Caco-2 (cell line): ENCODE results near the gene TLR2. TPM values are rescaled to one million over a fixed set of nuclear protein-coding genes. Genes with fewer than 3 reads are reported as not detected.

Experiments used
- Bru-seq: library from RNA; stranded (reverse); fragments of 400-500 nt; gene quantifications from one replicate; lab custom pipeline; 2021; lab: Mats Ljungman, UMichigan
- BruChase-seq, 2 experiments: library from RNA; stranded (reverse); fragments of 400-500 nt; gene quantifications; one replicate each; lab custom pipeline; 2021; lab: Mats Ljungman, UMichigan
- BruUV-seq: library from RNA; stranded (reverse); fragments of 400-500 nt; replicated peaks from 2 replicates; lab custom pipeline; 2021; lab: Mats Ljungman, UMichigan
- CTCF ChIA-PET: fragments of 300-600 bp; sonication (Branson Sonifier 250); formaldehyde crosslinking; loops from one replicate; lab custom pipeline; 2022; ENCODE audit warnings: antibody characterized with exemption; lab: Charles Lee
- POLR2A ChIA-PET: fragments of 300-600 bp; sonication (Branson Sonifier 250); formaldehyde crosslinking; loops from one replicate; lab custom pipeline; 2022; ENCODE audit warnings: antibody characterized with exemption; lab: Charles Lee
- DNase-seq, 2 experiments: peaks; one replicate each; pipeline versions ENCODE4 v3.0.0 to v3.0.0-alpha.2; 2020 to 2022
- H3K27me3 ChIP-seq: replicated peaks from 2 replicates; pipeline ENCODE4 v1.6.0; 2011; ENCODE audit warnings: low read length; ENCODE audit not compliant: control insufficient read depth, insufficient read depth
- H3K36me3 ChIP-seq: 2 replicates; pipeline ENCODE4 v1.5.1; 2011; ENCODE audit warnings: low read length; ENCODE audit not compliant: control insufficient read depth, insufficient read depth
- H3K4me1 ChIP-seq: fragments of 250-450 bp; sonication (Bioruptor Pico); 2 replicates; pipeline ENCODE4 v1.5.1; 2020; ENCODE audit warnings: mild to moderate bottlenecking
- H3K4me3 ChIP-seq: 2 replicates; pipeline ENCODE4 v1.5.1; 2011; ENCODE audit warnings: low read depth, mild to moderate bottlenecking, control low read depth, low read length
- H3K9me3 ChIP-seq: fragments of 250-450 bp; sonication (Bioruptor Pico); 2 replicates; pipeline ENCODE4 v1.5.1; 2020; ENCODE audit warnings: mild to moderate bottlenecking, moderate library complexity
- H3K27ac Mint-ChIP-seq: one replicate; pipeline ENCODE4 v1.8.0; 2022; ENCODE audit warnings: mixed read lengths; ENCODE audit not compliant: unreplicated experiment
- H3K27me3 Mint-ChIP-seq: one replicate; pipeline ENCODE4 v1.8.0; 2022; ENCODE audit warnings: mixed read lengths; ENCODE audit not compliant: insufficient read depth, unreplicated experiment
- H3K36me3 Mint-ChIP-seq: one replicate; pipeline ENCODE4 v1.8.0; 2022; ENCODE audit warnings: mild to moderate bottlenecking, mixed read lengths; ENCODE audit not compliant: insufficient read depth, unreplicated experiment
- H3K4me1 Mint-ChIP-seq: one replicate; pipeline ENCODE4 v1.8.0; 2022; ENCODE audit warnings: low read depth, mixed read lengths; ENCODE audit not compliant: unreplicated experiment
- H3K4me3 Mint-ChIP-seq: one replicate; pipeline ENCODE4 v1.8.0; 2022; ENCODE audit warnings: mild to moderate bottlenecking, moderate library complexity, mixed read lengths; ENCODE audit not compliant: unreplicated experiment
- H3K9me3 Mint-ChIP-seq: one replicate; pipeline ENCODE4 v1.8.0; 2022; ENCODE audit warnings: mixed read lengths; ENCODE audit not compliant: unreplicated experiment
- CTCF ChIP-seq, 2 experiments: fragments of 200-600 bp in 1 of 2; IDR thresholded peaks; 1 replicate in 1 of 2; 2 replicates in 1 of 2; pipeline versions ENCODE4 v1.5.1 to v1.8.0; 2011 to 2022; ENCODE audit warnings: antibody characterized with exemption in 1 of 2, control low read depth in 1 of 2, inconsistent platforms in 1 of 2, low read depth in 1 of 2, low read length in 1 of 2, mild to moderate bottlenecking in 1 of 2, moderate library complexity in 1 of 2; ENCODE audit not compliant: insufficient read depth in 1 of 2, severe bottlenecking in 1 of 2, unreplicated experiment in 1 of 2
- intact Hi-C: fragments of 100-400 bp; cut with micrococcal nuclease; formaldehyde crosslinking; loops from one replicate; pipeline ENCODE4 v1.10.0; 2022; ENCODE audit not compliant: unreplicated experiment
- long read RNA-seq: library from polyadenylated mRNA; stranded (forward); transcript quantifications from one replicate; pipeline ENCODE4 v2.0.0, GENCODE V29; 2022
- total RNA-seq: library from RNA; stranded (reverse); gene quantifications from 2 replicates; pipeline ENCODE4 v1.2.3, GENCODE V29; 2022

TLR2 gene
- total RNA-seq (7.8 and 11.0 TPM in 2 replicates), Bru-seq, nascent RNA (percentile 55 among the genes with signal in this experiment), BruChase-seq, experiment 1, labeled RNA remaining after a 2-hour chase (percentile 72 among the genes with signal in this experiment), BruChase-seq, experiment 2, labeled RNA remaining after a 6-hour chase (percentile 72 among the genes with signal in this experiment)
- long read RNA-seq, transcript TLR2-206 (3 exons, 2,716 nt), result major isoform, 5 of 7 reads
- long read RNA-seq, partial matches to known transcripts, result 0 of 7 reads
- long read RNA-seq, other reads (novel, unspliced or antisense), result 1 of 7 reads

DNA sequence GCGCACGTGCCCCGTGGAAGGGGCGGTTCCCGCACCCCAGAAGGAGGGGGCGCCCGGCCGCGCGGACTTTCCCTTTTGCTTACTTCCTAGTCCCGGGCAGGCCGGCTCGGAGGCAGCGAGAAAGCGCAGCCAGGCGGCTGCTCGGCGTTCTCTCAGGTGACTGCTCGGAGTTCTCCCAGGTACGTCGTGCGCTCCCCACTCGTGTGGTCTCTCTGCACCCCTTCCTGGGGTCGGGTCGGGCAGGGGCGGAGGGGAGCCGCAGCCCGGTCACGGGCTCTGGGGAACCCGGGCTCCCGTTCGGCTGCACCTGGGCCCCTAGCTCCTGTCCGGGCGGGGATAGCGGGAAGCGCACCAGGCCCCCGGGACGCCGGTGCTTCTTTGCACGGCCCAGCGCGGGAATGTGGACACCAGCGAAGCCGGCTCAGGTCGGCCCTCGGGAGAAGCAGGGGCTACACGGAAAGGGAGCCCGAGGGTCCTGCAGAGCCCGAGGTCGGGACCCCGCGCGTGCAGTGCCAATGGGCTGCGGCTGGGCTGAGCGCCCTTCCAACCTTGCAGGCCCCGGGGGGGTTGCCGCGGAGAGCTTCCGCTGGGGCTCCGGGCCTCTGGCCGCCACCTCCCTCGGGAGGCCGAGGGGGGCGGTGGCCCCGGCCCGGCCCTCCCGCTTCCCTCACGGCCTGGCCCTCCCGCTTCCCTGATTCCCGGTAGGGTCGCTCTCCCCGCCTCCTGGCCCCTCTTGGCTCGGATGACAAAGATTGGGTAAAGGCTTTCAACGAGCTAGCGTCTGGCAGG lies at the start of gene TLR2:
Gene TLR2 (plus strand): TSS at position 99 of the 789 bp plus-strand sequence. CDS start 18,628 bp downstream, outside the sequence.
- no peaks in the 10 kb centered on the region for H3K27me3 Mint-ChIP-seq
- no TSS peak for BruUV-seq
- H3K36me3 Mint-ChIP-seq, result peaks cover 4% of the 10 kb centered on the region
- Histone ChIP-seq H3K4me3 (peak within 1 kb of the TSS; percentile 49), H3K27me3 (no peaks in the 10 kb centered on the region), H3K9me3 (peaks cover 25% of the 10 kb centered on the region), H3K4me1 (no peaks in the 10 kb centered on the region), H3K36me3 (no peaks in the 10 kb centered on the region)
- peaks cover 10% of the 10 kb centered on the region for H3K9me3 Mint-ChIP-seq
- H3K27ac Mint-ChIP-seq, result no peak within 1 kb of the TSS
- peak; percentile 68 to 72 for DNase-seq
- peaks cover 8% of the 10 kb centered on the region for H3K4me1 Mint-ChIP-seq
- peak in 1 of 2 experiments; percentile 7 for TF ChIP-seq CTCF (IDR thresholded peaks at IDR 0.05; ENCODE audit: insufficient read depth in 1 of 2, low read depth in 1 of 2, low read length in 1 of 2, severe bottlenecking in 1 of 2, unreplicated experiment in 1 of 2)
- H3K4me3 Mint-ChIP-seq, result peak within 1 kb of the TSS; percentile 77
- CTCF ChIA-PET, result interaction anchor here (2.0 kb wide), 1 partner anchor 66 kb away, joined by 5 read pairs; no protein-coding TSS in a partner anchor
- POLR2A ChIA-PET, result no interaction called here
- intact Hi-C loops, result loop anchor here (2.0 kb wide), 1 partner anchor 66 kb away; no protein-coding TSS in a partner anchor

DNA sequence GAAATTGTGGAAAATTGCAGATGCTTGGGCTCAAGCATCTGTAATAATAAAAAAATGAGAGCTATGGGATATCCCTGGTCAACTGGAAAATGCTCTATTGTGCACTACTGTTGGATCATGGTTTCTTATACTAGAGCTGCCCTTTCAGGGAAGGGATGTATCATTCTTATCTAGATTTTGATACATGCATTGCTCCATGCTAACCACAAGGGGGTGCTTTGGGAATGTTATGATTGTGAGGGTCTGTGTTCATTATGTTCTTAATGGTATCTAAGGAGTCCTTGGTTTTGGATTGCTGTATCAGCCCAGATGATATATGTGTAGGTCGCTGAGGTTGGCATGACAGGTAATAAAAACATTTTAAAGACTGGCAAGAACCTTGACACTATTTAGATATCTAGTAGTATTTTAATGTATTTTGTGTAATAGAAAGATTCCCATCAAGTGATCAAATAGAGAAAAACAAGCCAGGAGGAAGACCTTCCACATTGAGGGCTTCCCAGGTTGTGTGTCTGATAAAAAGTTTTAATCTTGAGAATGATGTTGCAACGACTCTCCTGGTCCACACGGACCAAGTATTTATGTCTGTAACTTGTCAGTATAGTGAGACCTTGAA lies 49.2 kb upstream of the TLR2 start:
- peaks cover 1% of the 10 kb centered on the region for H3K4me1 Mint-ChIP-seq
- BruUV-seq, result no TSS peak
- Histone ChIP-seq H3K36me3 (no peaks in the 10 kb centered on the region), H3K4me3 (no peak overlapping the region), H3K9me3 (no peaks in the 10 kb centered on the region), H3K4me1 (no peaks in the 10 kb centered on the region), H3K27me3 (no peaks in the 10 kb centered on the region)
- DNase-seq, result peak in 1 of 2 experiments; percentile 27
- H3K36me3 Mint-ChIP-seq, result peaks cover 20% of the 10 kb centered on the region
- H3K9me3 Mint-ChIP-seq, result no peaks in the 10 kb centered on the region
- ChIA-PET CTCF (interaction anchor here (0.6 kb wide), 1 partner anchor 9 kb away, joined by 3 read pairs; no protein-coding TSS in a partner anchor), POLR2A (no interaction called here)
- H3K4me3 Mint-ChIP-seq, result no peak overlapping the region
- intact Hi-C loops, result loop anchor here (1.0 kb wide), 1 partner anchor 115 kb away; no protein-coding TSS in a partner anchor
- H3K27ac Mint-ChIP-seq, result no peak overlapping the region
- no peaks in the 10 kb centered on the region for H3K27me3 Mint-ChIP-seq
- peak; percentile 48 to 50 for TF ChIP-seq CTCF (IDR thresholded peaks at IDR 0.05; ENCODE audit: insufficient read depth in 1 of 2, low read depth in 1 of 2, low read length in 1 of 2, severe bottlenecking in 1 of 2, unreplicated experiment in 1 of 2)

DNA sequence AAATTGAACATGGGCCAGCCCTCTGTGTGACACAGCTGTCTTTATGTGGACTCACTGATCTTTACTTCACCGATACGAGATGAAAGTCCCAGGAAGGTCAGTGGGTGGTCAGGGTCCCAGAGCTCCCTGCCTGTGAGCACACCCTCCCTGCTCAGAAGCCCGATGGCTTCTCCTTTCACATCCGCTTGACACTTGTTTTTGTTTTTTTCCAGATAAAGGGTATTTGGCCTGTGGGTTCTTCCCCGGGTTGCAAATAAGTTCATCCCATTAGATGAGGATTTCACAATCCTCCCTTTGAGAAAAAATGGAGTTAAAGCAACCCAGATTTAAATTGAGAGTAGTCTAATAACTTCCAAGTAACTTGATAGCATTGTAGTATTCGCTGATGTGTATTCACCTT lies 48.2 kb upstream of the TLR2 start:
- ChIA-PET POLR2A (no interaction called here), CTCF (no interaction called here)
- H3K27ac Mint-ChIP-seq, result no peak overlapping the region

More for the DNA sequence above, 48.2 kb upstream of the TLR2 start:
- H3K4me1 Mint-ChIP-seq, result peaks cover 6% of the 10 kb centered on the region
- no TSS peak for BruUV-seq
- no peaks in the 10 kb centered on the region for H3K27me3 ChIP-seq
- intact Hi-C loops, result no loop called here
- H3K27me3 Mint-ChIP-seq, result no peaks in the 10 kb centered on the region
- no peaks in the 10 kb centered on the region for H3K9me3 ChIP-seq
- no peak overlapping the region for H3K4me3 ChIP-seq
- TF ChIP-seq CTCF (IDR thresholded peaks at IDR 0.05; ENCODE audit: insufficient read depth in 1 of 2, low read depth in 1 of 2, low read length in 1 of 2, severe bottlenecking in 1 of 2, unreplicated experiment in 1 of 2), result no peak
- H3K4me3 Mint-ChIP-seq, result no peak overlapping the region
- no peak for DNase-seq
- H3K4me1 ChIP-seq, result no peaks in the 10 kb centered on the region
- H3K36me3 Mint-ChIP-seq, result peaks cover 17% of the 10 kb centered on the region
- H3K36me3 ChIP-seq, result no peaks in the 10 kb centered on the region
- no peaks in the 10 kb centered on the region for H3K9me3 Mint-ChIP-seq
